SK-N-MC (cell line): ENCODE measurements around the gene SIRT7.
"Not testable (repeated sequence)": the region's sequence is repeated elsewhere in the genome, so short reads cannot be mapped to it uniquely, and the experiment has no call there.

Experiments
- DNase-seq: peaks from one replicate; pipeline ENCODE4 v3.0.0-alpha.2; 2011; ENCODE audit warnings: low read depth, low spot score
- H3K27ac ChIP-seq: fragments of 200-600 bp; sonication (generic); 2 replicates; pipeline ENCODE4 v1.5.1; 2016; ENCODE audit warnings: mixed run types
- H3K36me3 ChIP-seq: fragments of 200-600 bp; sonication (generic); 2 replicates; pipeline ENCODE4 v1.6.1; 2017; ENCODE audit warnings: antibody characterized with exemption, low read length, mixed read lengths; ENCODE audit not compliant: insufficient read depth
- H3K4me3 ChIP-seq: fragments of 200-600 bp; sonication (generic); 2 replicates; pipeline ENCODE4 v1.5.1; 2016
- H3K9ac ChIP-seq: fragments of 200-600 bp; sonication (generic); 2 replicates; pipeline ENCODE4 v1.8.0; 2017; ENCODE audit warnings: mixed run types, mixed read lengths; ENCODE audit not compliant: insufficient read length
- H3K9me3 ChIP-seq: fragments of 200-600 bp; sonication (generic); 2 replicates; pipeline ENCODE4 v1.6.1; 2017; ENCODE audit warnings: low read depth, mild to moderate bottlenecking, antibody characterized with exemption, low read length, moderate library complexity, mixed read lengths
- EZH2 ChIP-seq: fragments of 200-600 bp; sonication (generic); IDR thresholded peaks from one replicate; pipeline ENCODE4 v1.6.1; 2017; ENCODE audit warnings: antibody characterized with exemption
- FOXP2 ChIP-seq: optimal IDR thresholded peaks from 2 replicates; pipeline ENCODE3; 2011; ENCODE audit warnings: mild to moderate bottlenecking, moderate library complexity; ENCODE audit not compliant: insufficient read depth; ENCODE audit errors: extremely low read length, control extremely low read depth
- POLR2AphosphoS5 ChIP-seq: IDR thresholded peaks from 2 replicates; pipeline ENCODE4 v1.6.1; 2012; ENCODE audit warnings: mild to moderate bottlenecking, low read depth, low read length, borderline replicate concordance

SIRT7 gene

DNA sequence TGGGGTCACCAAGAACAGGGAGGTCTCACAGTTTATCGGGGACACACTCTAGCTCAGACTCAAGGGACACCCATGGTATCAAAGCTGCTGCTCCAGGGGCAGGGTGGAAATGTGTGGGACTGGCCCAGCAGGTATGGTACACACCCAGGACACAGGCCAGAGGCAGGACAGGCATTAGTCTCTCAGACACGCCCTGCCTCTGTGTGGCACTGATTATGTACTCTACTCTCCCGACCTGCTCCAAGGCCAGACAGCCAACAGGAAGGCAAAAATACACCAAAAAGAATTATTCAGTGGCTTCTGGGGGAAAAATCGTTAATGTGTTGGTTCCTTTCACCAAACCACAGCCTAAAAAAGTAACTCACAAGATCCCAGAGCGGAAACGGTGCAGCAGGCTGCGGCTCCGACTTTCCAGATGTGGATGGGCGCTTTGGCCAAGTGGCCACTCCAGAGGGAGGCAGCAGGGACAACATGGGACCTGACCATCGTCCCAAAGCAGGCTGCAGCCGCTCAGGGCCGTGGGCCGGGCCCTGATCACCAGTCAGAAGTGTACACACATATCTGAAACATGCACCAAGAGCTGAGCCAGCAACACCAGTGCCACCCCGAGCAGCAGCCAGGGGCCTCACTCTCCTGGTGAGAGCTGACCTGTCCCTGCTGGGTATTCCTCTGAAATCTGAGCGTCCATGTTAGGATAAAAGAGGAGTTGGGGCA is 1.0 kb upstream of the SIRT7 start:
- DNase-seq = no peak
- H3K27ac ChIP-seq = peak overlapping the region; percentile 50; the same call in 1 of the 2 replicates
- H3K9ac ChIP-seq = no peak overlapping the region
- TF ChIP-seq POLR2AphosphoS5 = no peak
- no peak for TF ChIP-seq FOXP2
- TF ChIP-seq EZH2 = no peak
- no peak overlapping the region for H3K4me3 ChIP-seq
- H3K36me3 ChIP-seq = peaks cover 28% of the 10 kb centered on the region; the same call in 1 of the 2 replicates
- H3K9me3 ChIP-seq = no peaks in the 10 kb centered on the region

DNA sequence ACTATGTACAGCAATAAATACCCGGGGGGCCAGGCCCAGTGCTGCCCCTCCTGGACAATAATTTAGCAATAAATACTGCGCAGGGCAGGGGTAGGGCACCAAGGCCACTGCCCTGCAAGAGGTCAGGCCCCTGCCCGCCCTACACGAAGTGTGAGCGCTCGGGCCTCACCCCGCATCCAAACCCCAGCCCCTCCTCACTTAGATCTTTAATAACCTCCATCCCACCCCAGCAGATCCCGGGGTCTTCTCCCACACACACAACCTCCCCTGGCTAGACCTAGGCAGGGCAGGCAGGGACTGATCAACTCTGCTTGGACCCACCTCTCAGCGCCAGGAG is 325 bp upstream of the SIRT7 start:
- DNase-seq, H3K27ac ChIP-seq, H3K9ac ChIP-seq, H3K9me3 ChIP-seq: not testable (repeated sequence)
- peaks cover 34% of the 10 kb centered on the region; the same call in 1 of the 2 replicates for H3K36me3 ChIP-seq
- H3K4me3 ChIP-seq = peak overlapping the region; percentile 82

DNA sequence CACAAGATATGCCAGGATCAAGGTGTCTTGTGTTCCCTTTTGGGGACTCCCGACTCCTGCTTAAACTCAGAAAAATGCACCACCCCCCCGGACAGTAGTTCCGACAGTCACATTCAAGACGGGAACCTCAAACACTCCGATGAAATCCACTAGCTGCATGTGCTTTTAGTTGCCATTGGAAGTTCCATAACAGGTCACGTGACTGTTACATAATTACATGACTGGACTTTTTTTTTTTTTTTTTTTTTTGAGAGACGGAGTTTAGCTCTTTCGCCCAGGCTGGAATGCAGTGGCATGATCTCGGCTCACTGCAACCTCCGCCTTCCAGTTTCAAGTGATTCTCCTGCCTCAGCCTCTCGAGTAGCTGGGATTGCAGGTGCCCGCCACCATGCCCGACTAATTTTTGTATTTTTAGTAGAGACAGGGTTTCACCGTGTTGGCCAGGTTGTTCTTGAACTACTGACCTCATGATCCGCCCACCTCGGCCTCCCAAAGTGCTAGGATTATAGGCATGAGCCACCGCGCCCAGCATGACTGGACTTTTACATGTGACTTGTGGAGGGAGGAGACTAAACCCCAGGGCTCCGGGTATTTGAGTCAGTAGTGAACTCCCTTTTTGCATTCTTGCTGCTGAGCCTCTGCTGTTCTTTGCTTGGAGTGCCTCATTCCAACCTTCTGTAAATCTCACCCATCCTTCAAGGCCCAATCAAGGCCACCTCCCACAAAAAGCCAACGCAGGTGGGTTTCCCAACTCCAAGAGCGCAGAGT is 1.6 kb downstream of the SIRT7 start:
- no peak for TF ChIP-seq EZH2
- TF ChIP-seq FOXP2 = no peak
- TF ChIP-seq POLR2AphosphoS5 = no peak
- peak overlapping the region; percentile 82 for H3K4me3 ChIP-seq
- H3K9ac ChIP-seq = peak overlapping the region; percentile 74
- H3K36me3 ChIP-seq = peaks cover 35% of the 10 kb centered on the region; the same call in 1 of the 2 replicates
- no peaks in the 10 kb centered on the region for H3K9me3 ChIP-seq
- DNase-seq = no peak
- H3K27ac ChIP-seq = 0 out of 2 replicates have a peak overlapping the region, but pooled peaks have one; percentile 19

DNA sequence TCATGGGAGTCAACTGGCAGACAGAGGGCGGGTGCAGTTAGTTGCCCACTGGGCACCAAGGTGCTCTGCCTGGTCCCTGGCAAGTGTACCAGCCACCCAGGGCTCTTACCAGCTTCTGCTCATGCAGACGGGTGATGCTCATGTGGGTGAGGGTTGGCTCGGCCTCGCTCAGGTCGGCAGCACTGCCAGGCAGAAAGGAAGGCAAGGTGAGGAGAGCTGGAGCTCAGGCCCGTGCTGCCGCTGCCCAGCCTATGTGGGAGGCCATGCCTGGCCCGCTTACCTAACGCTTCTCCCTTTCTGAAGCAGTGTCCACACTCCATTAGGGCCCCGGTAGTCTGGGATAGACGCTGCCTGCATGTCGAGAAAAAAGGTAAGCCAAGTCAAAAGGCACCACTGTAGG is 2.6 kb downstream of the SIRT7 start:
- no peak for TF ChIP-seq FOXP2
- TF ChIP-seq POLR2AphosphoS5 = no peak
- no peak for TF ChIP-seq EZH2
- Histone ChIP-seq H3K9me3 (no peaks in the 10 kb centered on the region), H3K27ac (no peak overlapping the region), H3K4me3 (no peak overlapping the region), H3K36me3 (peaks cover 30% of the 10 kb centered on the region; the same call in 1 of the 2 replicates), H3K9ac (no peak overlapping the region)
- DNase-seq = no peak

DNA sequence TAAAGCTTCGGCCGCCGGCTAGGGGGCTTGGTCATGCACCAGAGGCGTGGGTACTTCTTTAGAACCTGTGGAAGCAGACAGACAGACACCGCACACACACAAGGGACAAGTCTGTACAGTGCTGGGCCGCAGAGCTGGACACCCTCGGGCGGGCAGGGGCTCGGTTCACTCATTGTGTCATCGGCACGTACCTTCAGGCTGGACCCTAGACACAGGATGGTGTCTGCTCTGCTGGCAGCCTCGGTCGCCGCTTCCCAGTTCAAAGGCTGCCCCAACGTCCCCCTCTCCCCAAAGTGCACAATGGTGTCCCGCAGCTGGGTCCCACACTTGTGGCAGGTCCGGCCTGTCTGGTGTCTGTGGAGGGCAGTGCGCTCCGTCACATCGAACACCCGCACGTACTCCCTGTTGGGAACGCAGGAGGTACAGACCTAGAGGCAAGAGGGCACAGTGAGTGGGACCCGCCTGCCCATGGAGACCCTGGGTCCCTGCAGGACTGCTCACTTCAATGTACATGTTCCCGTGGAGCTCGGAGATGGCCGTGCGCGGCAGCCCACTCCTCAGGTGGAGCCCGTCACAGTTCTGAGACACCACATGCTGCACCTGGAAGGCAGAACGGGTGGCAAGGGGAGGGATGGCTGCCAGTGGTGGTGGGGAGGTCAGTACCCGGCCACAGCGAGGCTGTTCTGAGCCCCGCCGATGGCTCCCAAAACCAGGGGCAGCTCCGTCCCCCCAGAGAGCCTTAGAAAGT is 3.7 kb downstream of the SIRT7 start:
- Histone ChIP-seq H3K4me3 (no peak overlapping the region), H3K27ac (no peak overlapping the region), H3K36me3 (peaks cover 30% of the 10 kb centered on the region; the same call in 1 of the 2 replicates), H3K9ac (no peak overlapping the region), H3K9me3 (no peaks in the 10 kb centered on the region)
- TF ChIP-seq POLR2AphosphoS5 (no peak), EZH2 (no peak), FOXP2 (no peak)
- no peak for DNase-seq

DNA sequence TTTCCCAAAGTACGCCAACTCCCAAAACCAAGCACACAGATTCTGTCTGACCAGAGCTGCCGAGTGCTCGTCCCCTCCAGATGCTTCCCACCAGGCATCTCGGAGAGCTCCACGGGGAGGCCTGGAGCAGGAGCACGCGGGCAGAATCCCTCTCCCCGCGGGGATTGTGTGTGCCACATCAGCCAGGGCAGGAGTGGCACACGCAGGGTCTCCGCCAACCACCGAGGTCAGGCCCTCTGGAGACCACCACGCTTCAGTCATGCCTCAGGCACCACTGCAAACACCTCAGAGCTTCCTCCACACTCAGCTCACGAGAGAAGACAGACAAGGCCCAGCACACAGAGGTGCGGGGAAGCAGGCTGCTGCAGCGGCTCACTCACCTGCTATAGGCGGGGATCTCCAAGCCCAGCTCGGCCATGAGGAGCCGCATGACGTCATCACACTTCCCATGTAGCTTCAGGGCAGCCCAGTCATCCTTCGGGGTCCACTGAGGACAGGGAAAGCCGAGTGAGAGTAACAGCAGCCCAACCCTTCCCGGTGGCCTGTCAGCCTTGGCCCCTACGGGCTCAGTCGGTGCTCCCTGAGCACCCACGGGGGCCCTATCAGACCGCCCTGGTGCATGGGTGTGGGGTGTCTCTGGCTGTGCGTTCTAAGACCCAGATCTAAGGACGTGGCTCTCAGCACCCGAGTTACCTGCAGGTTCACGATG is 4.4 kb downstream of the SIRT7 start:
- no peak overlapping the region for H3K9ac ChIP-seq
- no peak overlapping the region for H3K4me3 ChIP-seq
- TF ChIP-seq EZH2 = no peak
- no peak for TF ChIP-seq POLR2AphosphoS5
- no peak for TF ChIP-seq FOXP2
- peaks cover 30% of the 10 kb centered on the region; the same call in 1 of the 2 replicates for H3K36me3 ChIP-seq
- no peaks in the 10 kb centered on the region for H3K9me3 ChIP-seq
- no peak for DNase-seq
- H3K27ac ChIP-seq = no peak overlapping the region

DNA sequence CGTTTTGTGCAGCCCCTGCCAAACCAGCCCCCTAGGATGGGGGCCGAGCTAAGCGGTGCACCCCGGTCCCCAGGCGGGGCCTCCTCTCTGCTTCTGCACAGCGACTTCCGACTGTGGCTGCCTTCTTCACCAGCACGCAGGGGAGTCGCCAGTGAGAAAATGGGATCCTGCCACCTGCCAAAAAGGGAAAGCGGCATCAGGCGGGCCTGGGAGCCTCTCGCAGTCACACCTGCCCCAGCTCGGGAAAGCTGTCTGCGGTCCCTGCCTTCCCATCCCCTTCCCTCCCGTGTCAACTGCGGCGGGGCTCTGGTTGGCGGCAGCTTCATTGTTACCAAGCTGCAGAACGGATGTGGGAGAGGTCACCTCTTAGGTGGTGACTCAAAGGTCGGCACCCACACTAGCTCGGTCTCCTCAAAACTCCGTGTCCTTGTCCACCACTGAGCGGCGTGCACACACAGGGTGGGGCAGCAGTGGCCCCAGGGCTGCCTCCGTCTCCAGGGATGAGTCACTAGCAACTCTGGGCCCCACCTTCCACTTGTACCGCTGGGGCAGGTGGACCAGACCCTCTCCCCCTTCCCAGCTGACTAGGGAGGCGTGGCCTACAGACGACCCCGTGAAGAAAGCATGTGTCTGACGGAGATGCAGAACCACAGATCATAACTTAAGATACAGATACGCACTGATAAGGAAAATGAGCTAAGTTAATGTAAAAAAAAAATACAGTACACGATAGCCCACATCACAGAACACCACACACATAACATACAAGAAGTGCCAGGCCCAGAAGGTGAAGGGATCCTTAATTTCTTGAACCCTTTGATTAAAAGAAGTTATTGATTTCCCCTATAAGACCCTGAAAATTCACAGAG is 5.3 kb downstream of the SIRT7 start:
- no peaks in the 10 kb centered on the region for H3K9me3 ChIP-seq
- DNase-seq = no peak

More for the DNA sequence above, 5.3 kb downstream of the SIRT7 start:
- Histone ChIP-seq H3K4me3 (no peak overlapping the region), H3K9ac (no peak overlapping the region), H3K36me3 (peaks cover 30% of the 10 kb centered on the region; the same call in 1 of the 2 replicates), H3K27ac (no peak overlapping the region)
- TF ChIP-seq FOXP2 (no peak), POLR2AphosphoS5 (no peak), EZH2 (no peak)
